ENCODE data around the gene CDK14.

Gene CDK14

DNA sequence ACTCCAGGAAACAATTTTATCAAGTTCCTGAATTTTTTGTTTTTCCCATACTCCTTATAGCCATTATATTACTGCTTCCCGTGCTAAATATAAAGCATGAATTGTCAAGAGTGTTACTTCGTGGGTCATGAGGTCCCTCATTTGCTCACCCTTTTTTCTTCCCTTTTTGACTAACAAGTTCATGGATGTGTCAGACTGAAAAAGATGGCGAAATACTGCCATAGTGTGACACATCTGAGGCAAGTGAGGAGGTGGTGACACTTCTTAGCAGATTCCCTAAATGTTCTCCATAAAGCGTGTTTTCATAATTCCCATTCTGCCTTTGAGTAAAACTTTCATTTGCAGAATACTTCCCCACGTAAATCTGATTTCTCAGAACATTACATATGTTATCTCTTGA is 398.5 kb downstream of the CDK14 start:
- no peak overlapping the region for H3K4me2 ChIP-seq (ENCODE audit: low read length)
- TF ChIP-seq, protein P1, sequence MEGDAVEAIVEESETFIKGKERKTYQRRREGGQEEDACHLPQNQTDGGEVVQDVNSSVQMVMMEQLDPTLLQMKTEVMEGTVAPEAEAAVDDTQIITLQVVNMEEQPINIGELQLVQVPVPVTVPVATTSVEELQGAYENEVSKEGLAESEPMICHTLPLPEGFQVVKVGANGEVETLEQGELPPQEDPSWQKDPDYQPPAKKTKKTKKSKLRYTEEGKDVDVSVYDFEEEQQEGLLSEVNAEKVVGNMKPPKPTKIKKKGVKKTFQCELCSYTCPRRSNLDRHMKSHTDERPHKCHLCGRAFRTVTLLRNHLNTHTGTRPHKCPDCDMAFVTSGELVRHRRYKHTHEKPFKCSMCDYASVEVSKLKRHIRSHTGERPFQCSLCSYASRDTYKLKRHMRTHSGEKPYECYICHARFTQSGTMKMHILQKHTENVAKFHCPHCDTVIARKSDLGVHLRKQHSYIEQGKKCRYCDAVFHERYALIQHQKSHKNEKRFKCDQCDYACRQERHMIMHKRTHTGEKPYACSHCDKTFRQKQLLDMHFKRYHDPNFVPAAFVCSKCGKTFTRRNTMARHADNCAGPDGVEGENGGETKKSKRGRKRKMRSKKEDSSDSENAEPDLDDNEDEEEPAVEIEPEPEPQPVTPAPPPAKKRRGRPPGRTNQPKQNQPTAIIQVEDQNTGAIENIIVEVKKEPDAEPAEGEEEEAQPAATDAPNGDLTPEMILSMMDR (IDR thresholded peaks at IDR 0.05), result no peak
- no peaks in the 10 kb centered on the region for H3K27me3 ChIP-seq (ENCODE audit: control insufficient read depth, insufficient read depth, low read length)
- H3K4me1 ChIP-seq, result no peaks in the 10 kb centered on the region
- no peak overlapping the region for H2AFZ ChIP-seq
- no peaks in the 10 kb centered on the region for H3K79me2 ChIP-seq
- H3K27ac ChIP-seq, result no peak overlapping the region
- H3K9ac ChIP-seq, result no peak overlapping the region
- H3K36me3 ChIP-seq (ENCODE audit: control insufficient read depth, insufficient read depth, low read length), result no peaks in the 10 kb centered on the region
- no peak overlapping the region for H3K4me3 ChIP-seq (ENCODE audit: low read depth, low read length)
- H3K9me3 ChIP-seq (ENCODE audit: control insufficient read depth, low read length), result no peaks in the 10 kb centered on the region

DNA sequence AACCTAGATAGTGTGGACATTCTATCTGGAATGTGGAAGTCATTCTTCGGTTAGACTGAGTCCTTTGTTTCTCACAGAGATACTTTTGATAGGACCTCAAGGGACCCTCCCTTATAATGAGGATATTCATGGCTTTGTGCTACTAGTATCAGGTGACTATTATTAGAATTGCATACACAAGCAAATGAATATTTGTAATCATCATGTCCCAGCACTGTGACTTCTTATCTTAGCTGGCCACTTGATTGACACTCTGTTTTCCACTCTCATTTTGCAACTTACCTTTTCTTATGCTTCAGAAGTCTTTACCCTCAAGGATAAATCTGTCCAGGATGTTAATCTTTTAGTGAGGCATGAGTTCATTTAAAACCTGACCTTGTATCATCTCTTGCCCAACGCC is 399.9 kb downstream of the CDK14 start:
- H3K4me3 ChIP-seq (ENCODE audit: low read depth, low read length), result no peak overlapping the region
- H3K4me1 ChIP-seq, result no peaks in the 10 kb centered on the region
- H2AFZ ChIP-seq, result no peak overlapping the region
- H3K9me3 ChIP-seq (ENCODE audit: control insufficient read depth, low read length), result no peaks in the 10 kb centered on the region
- no peak overlapping the region for H3K9ac ChIP-seq
- no peaks in the 10 kb centered on the region for H3K79me2 ChIP-seq
- H3K4me2 ChIP-seq (ENCODE audit: low read length), result no peak overlapping the region
- TF ChIP-seq, protein P1 (IDR thresholded peaks at IDR 0.05), result no peak
- H3K27ac ChIP-seq, result no peak overlapping the region
- no peaks in the 10 kb centered on the region for H3K27me3 ChIP-seq (ENCODE audit: control insufficient read depth, insufficient read depth, low read length)
- H3K36me3 ChIP-seq (ENCODE audit: control insufficient read depth, insufficient read depth, low read length), result no peaks in the 10 kb centered on the region

DNA sequence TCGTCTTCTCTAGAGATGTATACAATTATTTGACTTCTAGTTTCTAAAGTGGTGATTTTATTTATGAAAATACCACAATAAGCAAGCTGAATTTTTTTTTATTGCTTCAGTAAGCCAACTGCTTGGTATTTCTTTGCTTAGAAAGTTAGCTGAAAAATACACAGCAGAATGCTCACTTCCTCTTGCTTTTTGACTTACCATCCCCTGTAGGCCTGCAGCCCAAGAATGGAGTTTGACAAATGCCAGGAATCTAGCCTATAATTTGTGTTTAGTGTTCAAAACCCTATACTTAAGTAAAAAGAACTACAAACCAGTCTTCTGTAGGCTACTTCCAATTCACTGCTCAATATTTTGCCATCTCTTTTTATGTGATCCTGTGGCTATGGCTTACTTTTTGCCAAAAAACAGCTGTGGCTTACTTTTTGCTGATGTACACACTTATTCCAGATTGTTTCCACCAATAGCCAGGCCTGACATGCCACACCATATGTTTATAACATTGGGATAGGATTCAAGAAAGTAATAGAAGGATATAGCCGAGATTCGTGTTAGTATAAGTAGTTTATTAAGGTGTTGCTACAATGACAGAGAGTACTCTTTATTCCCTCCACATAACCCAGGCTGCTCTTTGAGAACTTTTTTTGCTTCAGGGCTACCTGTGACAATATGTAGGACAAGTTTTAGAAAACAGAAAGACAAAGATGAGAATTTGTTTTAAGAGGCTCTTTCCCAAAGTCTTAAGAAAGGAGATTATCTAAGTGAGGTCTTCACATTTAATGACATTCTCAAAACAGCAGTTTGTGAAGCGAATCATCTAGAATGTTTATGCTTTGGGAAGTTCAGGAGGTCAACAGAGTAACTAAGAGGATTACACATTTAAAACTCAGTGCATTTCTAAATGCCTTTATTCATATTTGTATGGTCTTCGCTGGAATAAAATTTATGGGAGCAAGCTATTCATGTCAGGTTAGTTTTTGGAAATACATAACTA is 404.2 kb downstream of the CDK14 start:
- Histone ChIP-seq H3K27ac (no peak overlapping the region), H3K9me3 (ENCODE audit: control insufficient read depth, low read length) (no peaks in the 10 kb centered on the region), H3K4me2 (ENCODE audit: low read length) (no peak overlapping the region), H3K27me3 (ENCODE audit: control insufficient read depth, insufficient read depth, low read length) (no peaks in the 10 kb centered on the region), H3K4me1 (no peaks in the 10 kb centered on the region), H2AFZ (no peak overlapping the region), H3K79me2 (no peaks in the 10 kb centered on the region), H3K9ac (no peak overlapping the region), H3K4me3 (ENCODE audit: low read depth, low read length) (no peak overlapping the region), H3K36me3 (ENCODE audit: control insufficient read depth, insufficient read depth, low read length) (no peaks in the 10 kb centered on the region)
- TF ChIP-seq, protein P1 (IDR thresholded peaks at IDR 0.05), result no peak

DNA sequence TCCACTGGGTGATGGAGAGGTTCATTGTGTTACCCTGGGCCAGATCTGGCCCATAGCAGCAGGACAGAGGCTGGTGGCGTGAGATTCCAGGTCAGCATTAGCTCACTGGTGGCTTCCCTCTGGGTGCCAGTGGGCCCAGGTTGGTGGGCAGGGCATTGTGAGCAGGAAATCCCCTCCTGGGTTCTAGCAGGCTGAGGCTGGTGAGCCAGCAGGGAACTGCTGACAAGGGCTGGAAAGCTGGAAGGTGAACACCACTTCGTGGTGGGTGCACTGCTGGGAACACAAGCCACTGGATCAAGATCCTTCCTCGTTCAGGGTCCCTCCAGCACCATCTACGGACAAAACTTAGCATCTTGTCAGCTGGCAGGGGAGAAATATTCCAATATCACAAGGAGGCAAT is 408.9 kb downstream of the CDK14 start:
- Histone ChIP-seq H2AFZ (no peak overlapping the region), H3K9ac (no peak overlapping the region)
- TF ChIP-seq, protein P1 (IDR thresholded peaks at IDR 0.05), result no peak

More for the DNA sequence above, 408.9 kb downstream of the CDK14 start:
- H3K36me3 ChIP-seq (ENCODE audit: control insufficient read depth, insufficient read depth, low read length), result no peaks in the 10 kb centered on the region
- no peaks in the 10 kb centered on the region for H3K79me2 ChIP-seq
- no peak overlapping the region for H3K4me3 ChIP-seq (ENCODE audit: low read depth, low read length)
- H3K9me3 ChIP-seq (ENCODE audit: control insufficient read depth, low read length), result no peaks in the 10 kb centered on the region
- H3K27me3 ChIP-seq (ENCODE audit: control insufficient read depth, insufficient read depth, low read length), result no peaks in the 10 kb centered on the region
- H3K4me1 ChIP-seq, result no peaks in the 10 kb centered on the region
- H3K27ac ChIP-seq, result no peak overlapping the region
- H3K4me2 ChIP-seq (ENCODE audit: low read length), result no peak overlapping the region
